Measurements from ENCODE around the gene FHOD3. TPM values are rescaled to one million over a fixed set of nuclear protein-coding genes. Genes with fewer than 3 reads are reported as not detected.

The FHOD3 gene
- total and polyA plus RNA-seq, 2 donors, result 0.90 to 4.1 TPM

- no peak for DNase-seq (ENCODE audit: low read depth in 6 of 9, low spot score in 9 of 9)
- H3K9me3 ChIP-seq (ENCODE audit: control insufficient read depth in 2 of 2, insufficient read depth in 1 of 2, low read length in 1 of 2), result no peaks in the 10 kb centered on the region
- H3K4me1 ChIP-seq (ENCODE audit: control insufficient read depth in 2 of 2, insufficient read depth in 2 of 2, low read length in 2 of 2), result peaks cover 0 to 3% of the 10 kb centered on the region in 2 donors
- no peaks in the 10 kb centered on the region for H3K27me3 ChIP-seq (ENCODE audit: control insufficient read depth in 2 of 2, insufficient read depth in 1 of 2, low read length in 1 of 2)
- 89% methylated on average over 8 of the region's 8 CpGs for WGBS
- H3K36me3 ChIP-seq (ENCODE audit: control insufficient read depth in 2 of 2, insufficient read depth in 2 of 2, low read length in 1 of 2), result no peaks in the 10 kb centered on the region
- no peak overlapping the region for H3K4me3 ChIP-seq (ENCODE audit: low read length in 2 of 2)
- no peak overlapping the region for H3K27ac ChIP-seq (ENCODE audit: low read depth in 1 of 2, low read length in 1 of 2)
Measured at GRCh38 chr18:36724591-36725001, 427.1 kb downstream of the FHOD3 start.

- no peaks in the 10 kb centered on the region for H3K36me3 ChIP-seq (ENCODE audit: control insufficient read depth in 2 of 2, insufficient read depth in 2 of 2, low read length in 1 of 2)
- H3K9me3 ChIP-seq (ENCODE audit: control insufficient read depth in 2 of 2, insufficient read depth in 1 of 2, low read length in 1 of 2), result peaks cover 0 to 5% of the 10 kb centered on the region in 2 donors
- no peak overlapping the region for H3K4me3 ChIP-seq (ENCODE audit: low read length in 2 of 2)
- no peak overlapping the region for H3K27ac ChIP-seq (ENCODE audit: low read depth in 1 of 2, low read length in 1 of 2)
- 93% methylated on average over 4 of the region's 4 CpGs for WGBS
- H3K27me3 ChIP-seq (ENCODE audit: control insufficient read depth in 2 of 2, insufficient read depth in 1 of 2, low read length in 1 of 2), result no peaks in the 10 kb centered on the region
- DNase-seq (ENCODE audit: low read depth in 6 of 9, low spot score in 9 of 9), result no peak
- peaks cover 0 to 3% of the 10 kb centered on the region in 2 donors for H3K4me1 ChIP-seq (ENCODE audit: control insufficient read depth in 2 of 2, insufficient read depth in 2 of 2, low read length in 2 of 2)
Measured at GRCh38 chr18:36728345-36728744, 430.8 kb downstream of the FHOD3 start.

DNA sequence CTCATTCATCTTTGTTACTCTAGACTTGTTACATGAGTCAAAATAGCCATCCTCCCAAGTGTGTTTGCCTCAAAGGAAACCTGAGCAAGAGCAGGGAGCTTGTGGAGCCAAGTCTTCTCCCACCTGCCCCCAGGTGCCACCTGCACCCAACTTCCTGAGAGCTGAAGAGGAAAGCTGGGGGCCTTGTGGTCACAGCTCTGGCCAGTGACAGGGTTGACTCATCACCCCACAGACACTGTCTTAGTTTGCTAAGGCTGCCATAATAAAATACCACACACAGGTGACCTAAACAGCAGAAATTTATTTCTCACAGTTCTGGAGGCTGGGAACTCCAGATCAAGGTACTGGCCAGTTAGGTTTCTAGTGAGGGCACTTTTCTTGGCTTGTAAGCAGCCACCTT, 431.7 kb downstream of the FHOD3 start:
- Histone ChIP-seq H3K4me3 (ENCODE audit: low read length in 2 of 2) (no peak overlapping the region), H3K9me3 (ENCODE audit: control insufficient read depth in 2 of 2, insufficient read depth in 1 of 2, low read length in 1 of 2) (peaks cover 0 to 5% of the 10 kb centered on the region in 2 donors), H3K27ac (ENCODE audit: low read depth in 1 of 2, low read length in 1 of 2) (no peak overlapping the region), H3K27me3 (ENCODE audit: control insufficient read depth in 2 of 2, insufficient read depth in 1 of 2, low read length in 1 of 2) (no peaks in the 10 kb centered on the region), H3K36me3 (ENCODE audit: control insufficient read depth in 2 of 2, insufficient read depth in 2 of 2, low read length in 1 of 2) (no peaks in the 10 kb centered on the region), H3K4me1 (ENCODE audit: control insufficient read depth in 2 of 2, insufficient read depth in 2 of 2, low read length in 2 of 2) (peaks cover 0 to 3% of the 10 kb centered on the region in 2 donors)
- no peak for DNase-seq (ENCODE audit: low read depth in 6 of 9, low spot score in 9 of 9)

DNA sequence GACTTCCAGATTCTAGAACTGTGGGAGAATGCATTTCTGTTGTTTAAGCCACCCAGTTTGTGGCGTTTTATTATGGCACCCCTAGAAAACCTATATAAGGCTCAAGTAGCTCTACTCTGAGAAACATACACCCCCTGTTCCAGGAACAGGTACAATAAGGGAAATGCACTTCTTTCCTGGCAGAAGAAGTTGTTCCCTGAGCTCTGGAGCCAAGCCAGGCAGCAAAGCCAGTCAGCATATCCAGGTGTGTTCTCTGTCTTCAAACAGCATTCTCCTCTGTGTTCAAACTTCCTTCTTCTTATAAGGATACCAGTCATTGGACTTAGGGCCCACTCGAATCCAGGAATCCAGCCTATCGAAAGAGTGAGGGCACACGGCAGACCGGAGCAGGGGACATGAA, 434.8 kb downstream of the FHOD3 start:
- no peak overlapping the region for H3K4me3 ChIP-seq (ENCODE audit: low read length in 2 of 2)
- H3K9me3 ChIP-seq (ENCODE audit: control insufficient read depth in 2 of 2, insufficient read depth in 1 of 2, low read length in 1 of 2), result peaks cover 0 to 5% of the 10 kb centered on the region in 2 donors
- 95% methylated on average over 5 of the region's 5 CpGs for WGBS
- no peaks in the 10 kb centered on the region for H3K36me3 ChIP-seq (ENCODE audit: control insufficient read depth in 2 of 2, insufficient read depth in 2 of 2, low read length in 1 of 2)
- H3K27ac ChIP-seq (ENCODE audit: low read depth in 1 of 2, low read length in 1 of 2), result no peak overlapping the region
- no peaks in the 10 kb centered on the region for H3K4me1 ChIP-seq (ENCODE audit: control insufficient read depth in 2 of 2, insufficient read depth in 2 of 2, low read length in 2 of 2)
- no peak for DNase-seq (ENCODE audit: low read depth in 6 of 9, low spot score in 9 of 9)
- no peaks in the 10 kb centered on the region for H3K27me3 ChIP-seq (ENCODE audit: control insufficient read depth in 2 of 2, insufficient read depth in 1 of 2, low read length in 1 of 2)

GRCh38 chr18:36733150-36733549, 435.6 kb downstream of the FHOD3 start:
- Histone ChIP-seq H3K27me3 (ENCODE audit: control insufficient read depth in 2 of 2, insufficient read depth in 1 of 2, low read length in 1 of 2) (no peaks in the 10 kb centered on the region), H3K9me3 (ENCODE audit: control insufficient read depth in 2 of 2, insufficient read depth in 1 of 2, low read length in 1 of 2) (peaks cover 0 to 5% of the 10 kb centered on the region in 2 donors), H3K36me3 (ENCODE audit: control insufficient read depth in 2 of 2, insufficient read depth in 2 of 2, low read length in 1 of 2) (no peaks in the 10 kb centered on the region), H3K27ac (ENCODE audit: low read depth in 1 of 2, low read length in 1 of 2) (no peak overlapping the region), H3K4me1 (ENCODE audit: control insufficient read depth in 2 of 2, insufficient read depth in 2 of 2, low read length in 2 of 2) (no peaks in the 10 kb centered on the region), H3K4me3 (ENCODE audit: low read length in 2 of 2) (no peak overlapping the region)
- WGBS, result 87% methylated on average over 1 of the region's 1 CpG
- DNase-seq (ENCODE audit: low read depth in 6 of 9, low spot score in 9 of 9), result no peak

- Histone ChIP-seq H3K27me3 (ENCODE audit: control insufficient read depth in 2 of 2, insufficient read depth in 1 of 2, low read length in 1 of 2) (no peaks in the 10 kb centered on the region), H3K9me3 (ENCODE audit: control insufficient read depth in 2 of 2, insufficient read depth in 1 of 2, low read length in 1 of 2) (peaks cover 0 to 5% of the 10 kb centered on the region in 2 donors), H3K27ac (ENCODE audit: low read depth in 1 of 2, low read length in 1 of 2) (no peak overlapping the region), H3K4me1 (ENCODE audit: control insufficient read depth in 2 of 2, insufficient read depth in 2 of 2, low read length in 2 of 2) (no peaks in the 10 kb centered on the region), H3K4me3 (ENCODE audit: low read length in 2 of 2) (no peak overlapping the region), H3K36me3 (ENCODE audit: control insufficient read depth in 2 of 2, insufficient read depth in 2 of 2, low read length in 1 of 2) (no peaks in the 10 kb centered on the region)
- DNase-seq (ENCODE audit: low read depth in 6 of 9, low spot score in 9 of 9), result no peak
- WGBS, result 94% methylated on average over 4 of the region's 4 CpGs
Measured at GRCh38 chr18:36734596-36734995, 437.1 kb downstream of the FHOD3 start.

DNA sequence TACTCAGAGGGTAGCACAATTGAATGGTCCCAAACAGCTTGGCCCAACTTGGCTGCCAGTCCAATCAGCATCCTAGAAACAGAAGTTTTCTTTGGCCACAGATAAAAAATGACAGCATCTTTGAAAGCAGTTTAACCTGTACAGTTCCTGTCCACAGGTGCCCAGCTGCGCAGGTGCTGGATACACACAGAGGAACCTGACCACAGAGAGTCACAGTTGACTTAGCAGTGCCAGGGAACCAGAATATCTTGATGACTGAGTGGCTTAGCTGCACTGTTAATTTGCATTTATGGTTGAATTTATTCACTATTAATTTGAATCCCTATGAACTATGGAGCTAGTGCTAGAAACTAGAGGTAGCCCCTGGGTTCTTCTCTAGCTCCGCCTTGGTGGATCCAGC, 437.6 kb downstream of the FHOD3 start:
- Histone ChIP-seq H3K4me1 (ENCODE audit: control insufficient read depth in 2 of 2, insufficient read depth in 2 of 2, low read length in 2 of 2) (no peaks in the 10 kb centered on the region), H3K27ac (ENCODE audit: low read depth in 1 of 2, low read length in 1 of 2) (no peak overlapping the region), H3K27me3 (ENCODE audit: control insufficient read depth in 2 of 2, insufficient read depth in 1 of 2, low read length in 1 of 2) (no peaks in the 10 kb centered on the region), H3K36me3 (ENCODE audit: control insufficient read depth in 2 of 2, insufficient read depth in 2 of 2, low read length in 1 of 2) (no peaks in the 10 kb centered on the region), H3K9me3 (ENCODE audit: control insufficient read depth in 2 of 2, insufficient read depth in 1 of 2, low read length in 1 of 2) (peaks cover 0 to 5% of the 10 kb centered on the region in 2 donors), H3K4me3 (ENCODE audit: low read length in 2 of 2) (no peak overlapping the region)
- WGBS, result 95% methylated on average over 2 of the region's 2 CpGs
- no peak for DNase-seq (ENCODE audit: low read depth in 6 of 9, low spot score in 9 of 9)

GRCh38 chr18:36736094-36736493, 438.6 kb downstream of the FHOD3 start:
- WGBS, result 96% methylated on average over 6 of the region's 6 CpGs
- H3K27ac ChIP-seq (ENCODE audit: low read depth in 1 of 2, low read length in 1 of 2), result no peak overlapping the region
- H3K36me3 ChIP-seq (ENCODE audit: control insufficient read depth in 2 of 2, insufficient read depth in 2 of 2, low read length in 1 of 2), result no peaks in the 10 kb centered on the region
- no peaks in the 10 kb centered on the region for H3K27me3 ChIP-seq (ENCODE audit: control insufficient read depth in 2 of 2, insufficient read depth in 1 of 2, low read length in 1 of 2)
- H3K4me1 ChIP-seq (ENCODE audit: control insufficient read depth in 2 of 2, insufficient read depth in 2 of 2, low read length in 2 of 2), result no peaks in the 10 kb centered on the region
- no peak for DNase-seq (ENCODE audit: low read depth in 6 of 9, low spot score in 9 of 9)
- H3K4me3 ChIP-seq (ENCODE audit: low read length in 2 of 2), result no peak overlapping the region
- peaks cover 0 to 5% of the 10 kb centered on the region in 2 donors for H3K9me3 ChIP-seq (ENCODE audit: control insufficient read depth in 2 of 2, insufficient read depth in 1 of 2, low read length in 1 of 2)

DNA sequence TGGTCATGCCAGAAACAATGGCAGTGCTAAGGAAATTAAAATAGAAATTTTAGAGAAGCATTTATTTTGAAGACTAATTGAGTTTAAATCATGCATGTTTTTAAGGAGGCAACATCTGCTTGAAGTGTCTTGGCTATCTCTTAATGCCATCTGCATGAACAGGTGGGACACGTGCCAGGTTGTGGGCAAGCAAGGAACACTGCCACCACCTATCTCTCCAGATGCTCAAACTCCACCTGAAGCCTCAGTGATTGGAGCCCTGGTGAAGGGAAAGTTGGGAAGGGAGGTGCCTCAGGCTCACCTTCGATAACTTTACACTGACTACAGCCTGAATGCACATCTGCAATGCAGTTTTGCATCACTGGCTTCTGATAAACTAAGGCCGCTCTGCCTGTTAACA, 439.8 kb downstream of the FHOD3 start:
- DNase-seq (ENCODE audit: low read depth in 6 of 9, low spot score in 9 of 9), result no peak
- no peak overlapping the region for H3K27ac ChIP-seq (ENCODE audit: low read depth in 1 of 2, low read length in 1 of 2)
- WGBS, result 96% methylated on average over 3 of the region's 3 CpGs
- H3K4me1 ChIP-seq (ENCODE audit: control insufficient read depth in 2 of 2, insufficient read depth in 2 of 2, low read length in 2 of 2), result no peaks in the 10 kb centered on the region
- H3K27me3 ChIP-seq (ENCODE audit: control insufficient read depth in 2 of 2, insufficient read depth in 1 of 2, low read length in 1 of 2), result no peaks in the 10 kb centered on the region
- H3K36me3 ChIP-seq (ENCODE audit: control insufficient read depth in 2 of 2, insufficient read depth in 2 of 2, low read length in 1 of 2), result no peaks in the 10 kb centered on the region
- H3K9me3 ChIP-seq (ENCODE audit: control insufficient read depth in 2 of 2, insufficient read depth in 1 of 2, low read length in 1 of 2), result peaks cover 0 to 4% of the 10 kb centered on the region in 2 donors
- H3K4me3 ChIP-seq (ENCODE audit: low read length in 2 of 2), result no peak overlapping the region

All from thymus (tissue), 11 donors.